Right lobe of liver (tissue), 6 donors: ENCODE results near the gene IRS4. TPM values are rescaled to one million over a fixed set of nuclear protein-coding genes. Genes with fewer than 3 reads are reported as not detected.

Source experiments
- ATAC-seq, 4 donors: fragments of 200-7000 bp; cut with Tn5 transposase; one replicate each; pipeline ENCODE4 v1.9.1; 2020; ENCODE audit warnings: mild to moderate bottlenecking in 4 of 4, moderate library complexity in 4 of 4
- DNase-seq, 3 donors: peaks; one replicate each; pipeline ENCODE4 v3.0.0-alpha.2; 2020
- H3K27ac ChIP-seq, 3 donors: fragments of 200-600 bp; one replicate each; pipeline ENCODE4 v1.8.0; 2022
- H3K27me3 ChIP-seq, 2 donors: fragments of 200-600 bp; one replicate each; pipeline ENCODE4 v1.8.0; 2022
- H3K36me3 ChIP-seq, 4 donors: fragments of 200-600 bp; sonication (generic) in 1 of 4; one replicate each; pipeline versions ENCODE4 v1.5.1 to v1.8.0; 2017 to 2022; ENCODE audit warnings: control low read depth in 1 of 4
- H3K4me1 ChIP-seq, 4 donors: fragments of 200-600 bp; sonication (generic) in 1 of 4; one replicate each; pipeline versions ENCODE4 v1.5.1 to v1.8.0; 2017 to 2022; ENCODE audit warnings: control low read depth in 1 of 4
- H3K4me3 ChIP-seq, 3 donors: fragments of 200-600 bp; one replicate each; pipeline ENCODE4 v1.8.0; 2022
- H3K9me3 ChIP-seq, 4 donors: fragments of 200-600 bp; sonication (generic) in 1 of 4; one replicate each; pipeline versions ENCODE4 v1.5.1 to v1.8.0; 2017 to 2022; ENCODE audit warnings: control low read depth in 1 of 4
- POLR2A ChIP-seq: fragments of 450-650 bp; IDR thresholded peaks from one replicate; pipeline ENCODE4 v1.6.1; 2017; ENCODE audit warnings: antibody characterized with exemption, mild to moderate bottlenecking
- WGBS: methylation state at CpG from one replicate; pipeline ENCODE4 v1.1.6; 2018; ENCODE audit warnings: low coverage, low lambda C conversion rate; ENCODE audit not compliant: insufficient coverage; ENCODE audit errors: missing lambda C conversion rate; 5-methylcytosine and 5-hydroxymethylcytosine counted together
- intact Hi-C, 2 donors: fragments of 100-400 bp; cut with DNase I; formaldehyde crosslinking; loops; one replicate each; pipeline versions ENCODE4 v1.11.2 to v1.14.1; 2022
- total RNA-seq, 6 experiments: library from RNA; depleted of rRNA in 2 of 6; stranded (reverse); fragments of >200 nt in 2 of 6; fragmentation: NEBNext Ultra II Directional in 3 of 6; extraction: Animal tissue kit (Norgen Biotek cat#: 25700) in 3 of 6; gene quantifications; one replicate each; pipeline versions ENCODE4 v1.1.0 to v1.2.4, GENCODE V29; 2016 to 2023
- TF ChIP-seq, protein P1 (sequence below), 4 donors: fragments of 200-600 bp in 3 of 4; fragments of 450-650 bp in 1 of 4; IDR thresholded peaks; one replicate each; pipeline versions ENCODE4 v1.5.1 to v1.8.0; 2016 to 2022; ENCODE audit warnings: antibody characterized with exemption in 4 of 4, mild to moderate bottlenecking in 2 of 4
- donor health status: DM: no; HTN: yes; CAD: no.
- donor health status: DM: no; HTN: no; CAD: no.
- donor health status: DM: no; HTN: no; CAD: no.
- donor health status: DM: no; HTN: yes; CAD: no.
- donor health status: DM: no; HTN: yes; CAD: no.

Gene IRS4
- total RNA-seq, 6 experiments from 2014 or later: not detected

DNA sequence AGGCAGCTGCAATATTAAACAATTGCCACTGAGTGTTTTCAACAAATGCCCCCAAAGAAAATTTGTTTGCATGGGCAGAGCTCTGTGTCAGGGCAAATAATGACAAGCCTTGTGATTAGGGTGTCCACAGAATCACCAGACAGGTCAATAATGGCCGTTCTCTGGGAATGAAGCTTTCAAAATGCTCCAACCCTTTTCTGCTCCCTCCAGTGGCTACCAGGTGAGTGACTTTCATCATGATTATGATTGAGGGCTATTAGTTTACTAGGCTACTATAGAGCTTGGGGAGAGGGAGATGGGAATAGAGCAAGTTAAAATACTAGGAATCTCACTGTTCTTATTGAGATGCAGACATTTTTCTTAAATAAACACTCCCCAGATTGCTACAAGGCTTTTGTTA lies 23.5 kb downstream of the IRS4 start:
- H3K4me3 ChIP-seq: no peak overlapping the region
- H3K9me3 ChIP-seq: no peaks in the 10 kb centered on the region
- H3K36me3 ChIP-seq: no peaks in the 10 kb centered on the region
- H3K4me1 ChIP-seq: no peaks in the 10 kb centered on the region
- TF ChIP-seq, protein P1, sequence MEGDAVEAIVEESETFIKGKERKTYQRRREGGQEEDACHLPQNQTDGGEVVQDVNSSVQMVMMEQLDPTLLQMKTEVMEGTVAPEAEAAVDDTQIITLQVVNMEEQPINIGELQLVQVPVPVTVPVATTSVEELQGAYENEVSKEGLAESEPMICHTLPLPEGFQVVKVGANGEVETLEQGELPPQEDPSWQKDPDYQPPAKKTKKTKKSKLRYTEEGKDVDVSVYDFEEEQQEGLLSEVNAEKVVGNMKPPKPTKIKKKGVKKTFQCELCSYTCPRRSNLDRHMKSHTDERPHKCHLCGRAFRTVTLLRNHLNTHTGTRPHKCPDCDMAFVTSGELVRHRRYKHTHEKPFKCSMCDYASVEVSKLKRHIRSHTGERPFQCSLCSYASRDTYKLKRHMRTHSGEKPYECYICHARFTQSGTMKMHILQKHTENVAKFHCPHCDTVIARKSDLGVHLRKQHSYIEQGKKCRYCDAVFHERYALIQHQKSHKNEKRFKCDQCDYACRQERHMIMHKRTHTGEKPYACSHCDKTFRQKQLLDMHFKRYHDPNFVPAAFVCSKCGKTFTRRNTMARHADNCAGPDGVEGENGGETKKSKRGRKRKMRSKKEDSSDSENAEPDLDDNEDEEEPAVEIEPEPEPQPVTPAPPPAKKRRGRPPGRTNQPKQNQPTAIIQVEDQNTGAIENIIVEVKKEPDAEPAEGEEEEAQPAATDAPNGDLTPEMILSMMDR (IDR thresholded peaks at IDR 0.05): no peak
- TF ChIP-seq POLR2A: no peak
- H3K27ac ChIP-seq: no peak overlapping the region
- H3K27me3 ChIP-seq: peaks cover 5 to 7% of the 10 kb centered on the region in 2 donors
- no peak for ATAC-seq
- WGBS: 62% methylated on average over 1 of the region's 1 CpG
- no peak for DNase-seq
- intact Hi-C loops: no loop called here

DNA sequence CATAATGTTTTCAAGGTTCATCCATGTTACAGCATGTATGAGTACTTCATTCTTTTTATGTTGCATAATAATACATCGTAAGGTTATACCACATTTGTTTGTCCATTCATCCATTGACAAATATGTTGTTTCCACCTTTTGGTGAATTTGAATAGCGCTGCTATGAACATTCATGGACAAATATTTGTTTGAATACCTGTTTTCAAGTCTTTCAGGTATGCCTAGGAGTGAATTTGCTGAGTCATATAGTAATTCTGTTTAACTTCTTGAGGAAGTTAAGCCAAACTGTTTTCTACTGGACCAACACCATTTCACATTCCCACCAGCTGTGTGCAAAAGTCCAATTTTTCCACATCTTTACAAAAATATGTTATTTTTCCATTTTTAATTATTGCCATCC lies 31.5 kb downstream of the IRS4 start:
- Histone ChIP-seq H3K27me3 (peaks cover 0 to 15% of the 10 kb centered on the region in 2 donors), H3K27ac (no peak overlapping the region), H3K4me3 (no peak overlapping the region), H3K9me3 (no peaks in the 10 kb centered on the region), H3K36me3 (no peaks in the 10 kb centered on the region), H3K4me1 (no peaks in the 10 kb centered on the region)
- WGBS: 53% methylated on average over 2 of the region's 2 CpGs
- intact Hi-C loops: no loop called here
- ATAC-seq (no peak), DNase-seq (no peak)
- TF ChIP-seq, protein P1 (IDR thresholded peaks at IDR 0.05): no peak
- no peak for TF ChIP-seq POLR2A

DNA sequence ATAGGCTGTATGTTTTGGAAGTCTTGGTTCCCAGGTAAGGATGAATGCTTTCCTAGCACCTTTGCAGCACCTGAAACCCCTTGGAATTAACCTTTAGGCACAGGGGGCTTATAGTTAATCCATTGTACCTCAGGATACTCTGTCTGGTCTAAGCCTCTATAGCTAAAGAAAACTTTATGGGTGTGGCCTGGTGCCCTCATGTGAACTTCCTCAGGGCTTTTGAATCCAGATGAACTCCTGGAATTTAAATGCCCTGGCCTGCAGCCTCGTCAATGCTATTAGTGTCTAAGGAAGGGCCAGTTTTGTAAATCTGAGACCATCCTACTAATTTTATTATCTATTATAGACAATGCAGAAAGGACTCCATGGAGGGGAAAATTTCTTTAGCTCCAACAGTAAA lies 33.8 kb downstream of the IRS4 start:
- no peak overlapping the region for H3K4me3 ChIP-seq
- intact Hi-C loops: no loop called here
- no peaks in the 10 kb centered on the region for H3K4me1 ChIP-seq
- no peak for TF ChIP-seq POLR2A
- TF ChIP-seq, protein P1 (IDR thresholded peaks at IDR 0.05): no peak
- DNase-seq (no peak), ATAC-seq (no peak)
- no peak overlapping the region for H3K27ac ChIP-seq
- H3K9me3 ChIP-seq: no peaks in the 10 kb centered on the region
- H3K36me3 ChIP-seq: no peaks in the 10 kb centered on the region
- WGBS: 14% methylated on average over 1 of the region's 1 CpG
- H3K27me3 ChIP-seq: peaks cover 0 to 11% of the 10 kb centered on the region in 2 donors

DNA sequence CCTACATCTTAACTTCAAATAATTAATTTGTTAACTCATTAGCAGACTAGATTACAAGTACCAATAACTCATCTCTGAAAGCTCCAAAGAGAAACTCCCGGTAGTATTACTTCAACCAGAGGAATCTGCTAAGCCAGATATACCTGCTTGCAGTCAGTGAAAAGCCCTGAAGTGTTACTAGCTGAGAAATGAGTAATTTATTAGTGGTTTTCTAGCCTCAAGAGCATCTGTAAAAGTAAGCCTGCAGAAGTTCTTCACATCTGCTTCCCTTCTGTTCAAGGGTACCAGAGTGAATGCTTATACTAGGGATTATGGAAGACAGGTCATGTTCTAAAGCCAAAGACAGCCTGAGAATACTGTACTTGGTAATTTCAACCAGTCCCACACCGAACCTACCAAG lies 34.7 kb downstream of the IRS4 start:
- intact Hi-C loops: no loop called here
- Histone ChIP-seq H3K9me3 (no peaks in the 10 kb centered on the region), H3K27ac (no peak overlapping the region), H3K36me3 (no peaks in the 10 kb centered on the region), H3K27me3 (peaks cover 0 to 11% of the 10 kb centered on the region in 2 donors), H3K4me1 (no peaks in the 10 kb centered on the region), H3K4me3 (no peak overlapping the region)
- 33% methylated on average over 1 of the region's 2 CpGs for WGBS
- TF ChIP-seq, protein P1 (IDR thresholded peaks at IDR 0.05): no peak
- TF ChIP-seq POLR2A: no peak
- DNase-seq (no peak), ATAC-seq (no peak)

DNA sequence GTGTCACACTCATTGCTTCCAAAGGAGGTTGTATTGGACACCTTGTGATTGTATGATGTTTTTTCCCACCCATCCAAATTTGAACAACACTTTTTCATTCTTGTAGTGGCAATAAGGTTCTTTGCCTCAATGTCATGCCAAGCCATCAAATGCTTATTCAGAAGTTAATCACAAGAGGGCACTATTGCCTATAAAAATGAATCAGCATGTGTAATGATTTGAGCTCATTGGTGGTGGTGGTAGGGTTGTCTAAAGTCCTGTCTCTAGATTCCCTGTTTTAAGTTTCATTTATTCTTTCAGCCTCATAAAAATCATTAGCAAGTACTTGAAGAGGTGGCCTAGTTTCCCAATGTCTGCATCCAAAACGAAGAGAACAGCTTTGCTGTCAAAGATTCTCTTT lies 37.0 kb downstream of the IRS4 start:
- no peak for DNase-seq
- H3K27me3 ChIP-seq: peaks cover 0 to 5% of the 10 kb centered on the region in 2 donors
- no peak overlapping the region for H3K27ac ChIP-seq

More for the DNA sequence above, 37.0 kb downstream of the IRS4 start:
- intact Hi-C loops: no loop called here
- no peaks in the 10 kb centered on the region for H3K9me3 ChIP-seq
- WGBS: 10% methylated on average over 1 of the region's 1 CpG
- no peaks in the 10 kb centered on the region for H3K36me3 ChIP-seq
- H3K4me3 ChIP-seq: no peak overlapping the region
- no peaks in the 10 kb centered on the region for H3K4me1 ChIP-seq
- TF ChIP-seq POLR2A: no peak
- TF ChIP-seq, protein P1 (IDR thresholded peaks at IDR 0.05): peak; percentile 38 to 60 (median 43)
- peak in 3 of 4 donors; percentile 60 to 77 (median 72) for ATAC-seq
